ENCODE results near the gene NTNG2.
"Not testable (repeated sequence)": the region's sequence is repeated elsewhere in the genome, so short reads cannot be mapped to it uniquely, and the experiment has no call there.

The NTNG2 gene, protein sequence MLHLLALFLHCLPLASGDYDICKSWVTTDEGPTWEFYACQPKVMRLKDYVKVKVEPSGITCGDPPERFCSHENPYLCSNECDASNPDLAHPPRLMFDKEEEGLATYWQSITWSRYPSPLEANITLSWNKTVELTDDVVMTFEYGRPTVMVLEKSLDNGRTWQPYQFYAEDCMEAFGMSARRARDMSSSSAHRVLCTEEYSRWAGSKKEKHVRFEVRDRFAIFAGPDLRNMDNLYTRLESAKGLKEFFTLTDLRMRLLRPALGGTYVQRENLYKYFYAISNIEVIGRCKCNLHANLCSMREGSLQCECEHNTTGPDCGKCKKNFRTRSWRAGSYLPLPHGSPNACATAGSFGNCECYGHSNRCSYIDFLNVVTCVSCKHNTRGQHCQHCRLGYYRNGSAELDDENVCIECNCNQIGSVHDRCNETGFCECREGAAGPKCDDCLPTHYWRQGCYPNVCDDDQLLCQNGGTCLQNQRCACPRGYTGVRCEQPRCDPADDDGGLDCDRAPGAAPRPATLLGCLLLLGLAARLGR

GRCh38 chr9:132161743-132162184 lies at the start of gene NTNG2:
Gene NTNG2 (plus strand): TSS chr9:132162058. CDS start chr9:132166832, 4,774 bp downstream.
- no peak for DNase-seq

- peak in 9 of 14 donors; percentile 5 to 69 (median 31) for DNase-seq
These were observed 47.7 kb upstream of the NTNG2 start for GRCh38 chr9:132114102-132114707.

DNA sequence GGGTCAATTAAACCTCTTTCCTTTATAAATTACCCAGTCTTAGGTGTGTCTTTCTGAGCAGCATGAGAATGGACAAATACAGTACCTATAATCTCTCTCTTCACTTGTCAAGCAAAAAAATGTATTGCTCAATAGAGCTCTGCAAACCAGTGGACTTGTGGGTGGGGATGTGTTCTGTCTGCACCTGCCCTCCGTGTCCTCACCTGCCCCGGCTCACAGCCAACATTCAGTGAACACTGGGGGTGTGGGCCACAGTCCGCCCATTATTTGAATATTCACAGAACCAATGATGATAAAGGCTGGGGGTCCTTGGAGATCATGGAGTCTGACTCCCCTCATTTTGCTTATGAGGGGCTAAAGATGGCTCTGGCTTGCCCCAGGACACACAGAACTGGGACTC lies 45.3 kb upstream of the NTNG2 start:
- no peak for DNase-seq

DNA sequence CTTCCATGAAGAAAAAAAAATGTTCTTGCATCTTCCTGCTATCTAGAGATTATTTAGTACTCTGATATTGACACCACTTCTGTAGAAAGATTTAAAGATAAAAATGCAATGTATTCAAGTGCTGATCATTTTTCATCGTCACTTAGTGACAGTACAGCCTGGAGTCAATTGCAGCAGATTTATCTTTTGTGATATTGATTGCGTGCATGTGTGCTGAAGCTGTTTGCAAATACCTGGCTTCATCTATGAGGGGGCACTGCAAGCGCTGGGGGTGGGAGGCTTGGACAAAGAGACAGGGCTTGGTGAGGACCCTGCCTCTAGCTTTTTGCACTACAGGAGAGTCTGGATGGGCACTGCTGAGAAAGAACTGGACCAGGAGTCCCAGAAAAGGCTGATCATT lies 44.2 kb upstream of the NTNG2 start:
- no peak for DNase-seq

GRCh38 chr9:132121021-132121420 lies 40.8 kb upstream of the NTNG2 start:
- DNase-seq, result no peak

DNA sequence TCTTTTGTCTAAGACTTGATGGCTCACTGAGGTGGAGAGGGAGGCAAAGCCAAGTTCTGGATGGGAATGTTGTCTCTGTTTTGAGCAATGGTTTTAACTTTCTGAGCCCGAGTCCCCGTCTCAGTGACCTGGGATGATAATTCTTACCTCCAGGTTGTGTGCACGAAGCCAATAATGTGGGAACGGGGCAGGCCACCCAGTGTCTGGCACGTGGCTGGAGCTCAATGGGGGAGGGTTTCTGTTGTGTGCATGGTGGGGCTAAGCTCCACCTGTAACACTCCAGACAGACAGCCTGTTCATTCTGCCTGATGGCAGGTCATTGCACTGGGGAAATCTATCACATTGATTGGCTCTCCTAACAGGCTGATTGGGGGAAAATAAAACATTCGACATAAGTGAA lies 37.1 kb upstream of the NTNG2 start:
- DNase-seq, result no peak

GRCh38 chr9:132125361-132125760 lies 36.5 kb upstream of the NTNG2 start:
- no peak for DNase-seq

GRCh38 chr9:132125944-132126679 lies 35.7 kb upstream of the NTNG2 start:
- DNase-seq, result no peak

DNA sequence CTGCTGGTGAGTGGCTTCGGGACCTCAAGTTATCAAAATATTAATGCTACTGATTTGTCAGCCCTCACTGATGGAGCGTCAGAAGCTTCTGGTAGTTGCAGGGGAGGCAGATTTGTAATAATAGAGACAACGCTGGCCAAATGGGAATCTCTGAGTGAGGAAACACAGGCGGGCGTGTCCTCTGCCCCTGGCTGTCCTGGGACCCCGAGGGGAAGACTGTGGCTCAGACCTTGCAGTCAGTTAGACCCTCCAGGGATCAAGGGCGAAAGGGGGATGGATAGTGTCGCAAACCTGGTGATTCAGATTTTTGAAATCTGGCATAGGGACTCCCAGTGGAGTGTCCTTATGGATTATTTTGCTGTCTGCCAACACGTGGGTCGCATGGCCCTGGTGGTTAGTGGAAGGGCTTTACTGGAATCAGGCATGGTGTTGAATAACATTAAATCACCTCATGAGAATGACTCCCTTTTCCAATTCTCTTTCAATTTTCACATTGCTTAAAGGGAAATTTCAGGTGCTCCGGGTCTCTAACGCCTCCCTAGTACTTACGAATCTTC lies 35.1 kb upstream of the NTNG2 start:
- DNase-seq, result peak in 1 of 14 donors; percentile 31

- no peak for DNase-seq
These were observed 33.8 kb upstream of the NTNG2 start for GRCh38 chr9:132127888-132128534.

DNA sequence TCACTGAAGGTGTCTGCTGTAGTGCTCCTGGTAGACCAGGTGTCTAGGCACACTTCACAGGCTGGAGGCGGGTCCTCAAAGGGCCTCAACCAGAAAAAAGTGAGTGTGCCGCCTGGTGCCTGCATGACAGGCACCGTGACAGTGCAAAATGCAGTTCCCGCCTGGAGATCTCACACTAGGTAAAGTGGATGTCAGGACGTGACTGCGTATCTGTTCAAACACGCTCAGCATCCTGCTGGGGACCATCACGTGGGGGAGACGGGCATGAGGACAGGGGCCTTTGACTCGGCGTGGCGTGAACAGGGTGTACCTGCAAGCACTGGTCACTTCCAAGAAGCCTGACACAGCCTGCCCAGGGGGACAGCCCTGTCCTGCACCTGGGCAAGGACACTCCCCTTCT lies 32.3 kb upstream of the NTNG2 start:
- no peak for DNase-seq

- DNase-seq, result not testable (repeated sequence)
These were observed 27.8 kb upstream of the NTNG2 start for GRCh38 chr9:132134085-132134484.

GRCh38 chr9:132135456-132135855 lies 26.4 kb upstream of the NTNG2 start:
- no peak for DNase-seq

DNA sequence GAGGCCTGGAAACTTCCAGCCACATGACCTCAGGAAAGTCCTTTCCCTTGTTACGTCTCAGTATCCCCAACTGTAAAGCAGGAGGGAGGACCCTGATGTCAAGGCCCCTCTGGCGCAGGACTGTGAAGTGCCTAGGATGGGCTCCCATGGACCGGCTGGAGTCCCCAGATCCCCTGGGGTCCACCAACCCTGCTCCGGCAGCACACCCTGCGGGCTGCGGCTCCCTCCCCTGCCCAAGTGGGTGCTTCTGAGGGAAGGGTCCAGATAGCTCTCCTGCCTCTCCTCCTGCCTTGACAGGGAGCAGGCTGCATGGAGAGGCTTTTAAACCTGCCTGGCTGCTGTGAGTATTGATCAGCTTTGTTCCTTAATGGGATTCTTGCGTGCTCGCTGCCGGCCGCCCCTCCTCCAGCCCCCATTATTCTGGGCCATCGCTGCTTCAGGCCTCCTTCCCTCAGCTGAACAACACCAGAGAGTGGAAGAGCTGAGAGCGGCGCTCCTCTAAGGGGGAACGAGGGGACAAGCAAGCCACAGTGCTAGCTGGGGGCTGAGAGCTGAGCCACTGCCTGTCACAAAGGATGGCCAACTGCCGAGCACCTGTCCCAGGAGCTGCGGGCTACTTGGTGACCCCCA lies 25.6 kb upstream of the NTNG2 start:
- no peak for DNase-seq

- peak in 10 of 14 donors; percentile 37 to 83 (median 54) for DNase-seq
These were observed 20.4 kb upstream of the NTNG2 start for GRCh38 chr9:132141344-132141947.

DNA sequence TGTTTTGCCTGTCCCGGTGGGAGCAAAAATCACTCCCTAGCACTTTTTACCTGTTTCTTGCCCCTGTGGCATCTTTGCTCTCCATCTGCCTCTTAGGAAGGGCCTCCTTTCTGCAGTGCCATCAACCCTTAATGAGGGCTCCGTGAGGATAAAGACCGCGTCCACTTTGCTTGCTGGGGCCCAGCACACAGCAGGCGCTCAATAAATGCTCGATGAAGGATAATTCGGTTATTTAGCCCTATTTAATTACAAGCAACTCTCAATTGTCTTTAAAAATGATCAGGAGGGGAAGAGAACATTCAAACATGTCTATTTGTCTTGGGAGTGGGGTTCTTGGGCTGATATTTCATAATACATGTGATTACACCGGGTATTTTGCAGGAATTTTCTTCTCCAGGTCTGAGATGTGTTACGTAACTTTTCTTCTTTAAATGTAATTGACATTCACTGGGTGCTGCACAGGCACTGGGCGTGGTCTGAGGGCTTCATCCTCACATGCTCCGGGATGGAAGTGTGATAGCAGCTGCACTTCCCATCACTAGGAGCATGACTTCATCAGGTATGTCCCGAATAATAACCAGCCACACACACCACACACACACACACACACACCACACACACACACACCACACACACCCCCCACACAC lies 19.8 kb upstream of the NTNG2 start:
- DNase-seq, result no peak

GRCh38 chr9:132142924-132143323 lies 18.9 kb upstream of the NTNG2 start:
- no peak for DNase-seq

GRCh38 chr9:132143359-132143758 lies 18.5 kb upstream of the NTNG2 start:
- DNase-seq, result peak in 1 of 14 donors; percentile 78

DNA sequence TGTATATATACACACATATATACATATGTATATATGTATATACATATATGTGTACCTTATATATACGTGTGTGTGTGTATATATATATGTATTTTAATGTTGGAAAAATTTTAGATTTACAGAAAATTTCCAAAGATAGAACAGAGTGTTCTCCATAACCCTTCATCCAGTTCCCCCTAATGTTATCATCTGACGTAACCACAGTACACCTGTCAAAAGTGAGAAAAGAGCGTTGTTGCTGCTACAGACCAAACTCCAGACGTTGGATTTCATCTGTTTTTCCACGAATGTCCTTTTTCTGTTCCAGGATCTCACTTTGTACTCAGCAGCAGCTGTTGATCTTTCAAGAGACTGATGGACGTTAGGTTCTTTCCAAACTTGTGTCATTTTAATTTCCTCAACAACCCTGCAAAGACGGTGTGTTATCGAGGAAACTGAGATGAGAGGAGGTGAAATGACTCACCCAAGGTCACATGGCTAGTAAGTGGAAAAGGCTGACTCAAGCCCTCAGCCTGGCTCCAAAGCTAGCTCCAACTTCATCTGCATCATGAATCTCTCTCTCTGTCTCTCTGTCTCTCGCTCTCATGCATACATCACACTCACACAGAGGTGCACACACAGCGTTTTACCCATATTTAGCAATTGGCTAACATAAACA lies 17.0 kb upstream of the NTNG2 start:
- no peak for DNase-seq

DNA sequence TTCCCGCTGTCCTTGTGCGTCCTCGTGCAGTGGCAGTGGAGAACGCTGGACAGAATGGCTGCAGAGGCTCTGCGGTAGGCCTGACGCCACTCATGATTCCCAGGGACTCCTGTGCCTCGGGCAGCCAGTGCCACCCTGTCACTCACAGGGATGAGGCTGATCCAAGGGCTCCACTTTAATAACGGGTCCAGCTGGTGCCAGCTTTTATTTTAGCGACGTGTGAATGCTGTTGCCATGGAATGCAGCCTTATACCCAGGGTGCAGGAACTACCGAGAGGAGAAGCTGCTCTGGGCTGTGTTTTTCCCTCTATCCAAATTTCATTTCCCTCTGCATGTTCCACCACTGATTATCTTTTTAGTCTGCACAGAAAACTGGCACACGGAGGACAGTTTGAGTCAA lies 15.8 kb upstream of the NTNG2 start:
- no peak for DNase-seq

Measured in C1 segment of cervical spinal cord (tissue), 14 donors.